GM12873 (cell line): Measurements from ENCODE around the gene DLX6.

Source experiments
- CTCF ChIP-seq: IDR thresholded peaks from 2 replicates; pipeline ENCODE4 v1.5.1; 2012; ENCODE audit warnings: low read depth, mild to moderate bottlenecking, moderate library complexity, low read length, control low read depth; ENCODE audit not compliant: insufficient read depth; ENCODE audit errors: missing control alignments

The DLX6 gene

DNA sequence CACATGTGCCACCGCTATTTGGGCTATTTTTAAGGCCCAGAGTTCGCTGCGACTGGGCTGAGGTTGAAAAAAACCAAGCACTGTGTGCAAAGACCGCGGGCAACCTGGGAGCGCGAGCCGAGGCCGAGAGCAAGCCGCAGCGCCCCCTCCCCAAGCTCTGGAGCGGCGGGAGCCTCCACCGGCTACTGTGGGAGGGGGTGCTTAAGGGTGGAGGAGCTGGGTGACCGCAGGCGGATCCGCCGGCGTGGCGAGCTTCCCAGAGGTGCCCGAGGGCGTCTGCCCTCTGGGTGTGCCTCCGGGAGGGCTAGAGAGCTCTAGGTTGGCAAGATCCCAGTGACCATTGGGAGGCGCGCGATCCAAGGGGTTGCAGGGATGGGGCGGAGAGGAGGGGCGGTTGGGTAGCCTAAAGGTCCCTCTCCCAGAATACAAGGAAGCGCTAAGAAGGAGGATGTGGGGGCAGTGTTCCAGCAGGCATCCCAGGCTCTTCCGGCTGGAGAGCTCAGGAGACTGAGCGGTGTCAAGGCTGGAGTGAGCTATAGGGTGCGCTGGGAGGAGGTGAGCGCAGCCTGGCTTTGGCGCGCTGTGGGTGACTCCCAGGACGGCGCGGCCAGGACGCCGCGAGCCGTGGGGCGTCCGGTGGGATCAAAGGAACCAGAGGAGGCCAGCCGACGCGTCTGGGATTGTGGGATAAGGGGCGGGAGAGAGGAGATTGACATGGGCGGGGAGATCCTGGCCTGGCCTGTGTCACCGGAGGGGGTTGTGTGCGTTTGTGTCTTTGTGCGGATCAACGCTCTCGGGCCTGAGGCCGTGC lies 11.2 kb downstream of the DLX6 start:
- TF ChIP-seq CTCF, result no peak

DNA sequence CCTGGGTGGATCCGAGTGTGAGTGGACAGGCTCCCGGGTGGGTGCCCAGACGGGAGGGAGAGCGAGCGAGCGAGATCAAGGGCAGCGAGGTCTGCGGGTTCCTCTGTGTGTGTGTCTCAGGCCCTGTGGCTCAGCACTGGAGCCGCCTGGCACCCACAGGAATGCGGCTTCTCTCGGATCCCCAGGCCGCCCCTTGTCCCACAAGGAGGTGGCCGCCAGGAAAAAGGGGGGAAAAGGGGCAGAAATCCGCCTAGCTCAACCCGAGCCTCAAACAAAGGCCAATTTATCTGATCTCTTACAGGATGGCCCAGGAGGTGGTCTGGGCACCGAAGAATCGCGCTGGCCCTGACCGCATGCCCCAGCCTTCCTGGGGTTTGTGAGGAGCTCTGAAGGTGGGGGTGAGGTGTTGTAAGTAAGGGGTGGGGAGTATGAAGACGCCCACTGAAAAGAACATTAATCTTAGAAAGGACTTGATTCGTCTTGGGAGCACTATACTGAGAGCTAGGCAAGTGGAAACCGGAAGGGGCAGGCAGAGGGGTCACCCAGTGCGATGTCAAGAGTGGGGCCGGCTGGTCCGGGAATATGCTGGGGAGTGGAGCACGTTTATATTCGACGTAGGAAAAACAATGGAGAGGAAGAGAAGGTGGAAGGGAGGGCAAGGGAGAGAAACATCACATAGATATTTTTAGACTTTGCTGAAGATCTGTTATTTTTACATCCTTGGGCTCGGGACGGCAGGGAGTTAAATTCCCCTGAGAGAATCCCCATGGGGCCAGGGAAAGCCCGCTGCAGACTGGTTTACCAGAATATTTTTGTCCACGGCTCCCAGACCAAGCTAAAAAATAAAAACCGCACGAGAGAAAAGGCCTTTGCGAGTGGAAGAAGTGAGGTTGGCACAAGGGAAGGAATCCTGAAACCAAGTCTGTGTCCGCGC lies 12.1 kb downstream of the DLX6 start:
- no peak for TF ChIP-seq CTCF

- no peak for TF ChIP-seq CTCF
These were observed 12.8 kb downstream of the DLX6 start for GRCh38 chr7:97018126-97018601.

DNA sequence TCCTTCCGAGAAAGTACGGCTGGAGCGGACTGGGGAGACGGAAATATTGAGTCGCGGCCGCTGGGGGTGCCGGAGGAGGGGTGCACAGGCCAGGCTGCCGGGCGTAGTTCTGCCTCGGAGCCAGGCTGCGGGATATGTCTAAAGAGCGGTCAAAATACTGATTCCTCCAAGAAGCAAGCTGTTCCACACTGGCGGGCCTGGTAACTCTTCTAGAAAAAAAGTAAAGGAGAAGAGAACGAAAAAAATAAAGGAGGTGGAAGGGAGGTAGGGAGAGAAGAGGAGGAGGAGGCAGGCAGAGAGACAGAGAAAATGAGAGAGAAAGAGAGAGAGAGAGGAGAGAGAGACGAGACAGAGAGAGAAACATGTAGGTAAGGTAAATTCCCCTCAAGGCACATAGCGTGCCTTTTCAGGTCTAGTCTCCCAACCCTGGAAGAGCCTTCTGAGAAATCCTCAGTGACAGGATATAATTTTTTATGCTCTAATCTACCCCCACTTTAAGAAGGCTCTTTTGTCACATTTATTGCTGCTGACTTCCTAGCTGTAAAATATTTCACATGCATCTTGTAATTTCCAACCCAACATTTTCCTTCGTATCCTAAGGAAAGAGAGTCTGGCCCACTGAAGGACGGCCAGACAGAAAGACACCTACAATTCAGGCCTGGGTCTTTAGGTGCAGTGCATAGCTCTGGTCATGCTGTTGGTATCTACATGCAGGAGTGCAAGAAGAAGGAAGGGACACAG lies 13.6 kb downstream of the DLX6 start:
- no peak for TF ChIP-seq CTCF

DNA sequence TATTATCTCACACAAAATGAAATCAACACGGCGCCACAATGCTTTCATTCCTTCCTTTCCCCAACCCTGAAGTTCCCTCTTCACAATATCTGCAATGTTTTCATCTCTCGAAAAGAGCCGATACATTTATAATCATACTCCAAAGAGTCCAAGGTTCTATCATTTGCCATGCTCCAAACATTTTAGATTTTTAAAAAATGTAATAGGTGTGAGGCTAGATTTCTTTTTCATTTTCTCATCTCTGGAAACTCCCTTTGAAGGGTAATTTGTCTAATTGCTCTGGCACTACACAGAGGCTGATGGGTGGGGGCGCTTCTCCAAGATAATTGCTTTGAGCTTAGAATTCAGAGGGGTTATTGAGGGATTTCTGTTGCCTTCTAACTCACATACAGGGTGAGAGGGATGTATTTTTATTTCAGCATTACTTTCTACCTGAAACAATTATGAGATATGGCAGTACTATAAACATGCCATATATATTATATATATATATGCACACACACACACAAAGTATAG lies 14.4 kb downstream of the DLX6 start:
- TF ChIP-seq CTCF, result no peak

GRCh38 chr7:97020601-97020995 lies 15.2 kb downstream of the DLX6 start:
- TF ChIP-seq CTCF, result no peak
